Measurements from ENCODE around the gene FMNL2. TPM values are rescaled to one million over a fixed set of nuclear protein-coding genes. Genes with fewer than 3 reads are reported as not detected.
A peak's percentile ranks its signal among the peaks of the same experiment; 100 is the strongest.

FMNL2 gene
- total and polyA plus RNA-seq, 2 experiments from 2014 or later: 4.4 to 18.6 TPM

DNA sequence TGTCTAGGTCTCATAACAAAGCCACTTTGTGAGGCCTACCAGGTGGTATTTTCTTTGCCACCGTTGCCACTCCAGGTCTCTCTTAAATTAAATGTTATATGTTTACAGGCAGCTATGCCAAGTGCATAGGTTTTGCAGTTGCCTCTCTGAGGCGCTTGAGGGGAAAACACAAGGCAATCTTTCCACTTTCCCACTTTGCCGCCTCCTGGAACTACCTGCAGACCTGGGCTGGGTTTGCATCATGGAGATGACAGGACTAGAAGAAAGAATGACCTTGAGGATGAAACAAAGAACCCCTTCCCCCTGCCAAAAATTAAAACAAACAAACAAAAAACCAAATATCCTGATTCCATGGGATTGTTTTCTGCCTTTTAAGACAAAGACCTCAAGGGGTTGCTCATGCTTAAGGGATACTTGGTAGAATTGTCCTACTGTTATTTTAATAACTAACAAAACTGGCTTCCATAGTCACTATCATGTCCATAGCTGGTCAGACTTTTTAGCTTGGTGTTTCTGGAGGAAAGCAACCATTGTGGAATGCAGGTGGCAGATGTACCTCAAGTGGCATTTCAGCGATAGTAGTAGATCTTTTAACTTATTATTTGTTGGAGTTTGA, 222.4 kb downstream of the FMNL2 start:
- H3K9me2 ChIP-seq (ENCODE audit: insufficient read depth): no peaks in the 10 kb centered on the region
- no peak overlapping the region for H3K9ac ChIP-seq
- in situ Hi-C loops (cut with MboI): no loop called here
- no peak for DNase-seq
- H4K20me1 ChIP-seq (ENCODE audit: insufficient read depth): no peaks in the 10 kb centered on the region
- peak overlapping the region; percentile 9 for H3K4me2 ChIP-seq (ENCODE audit: unreplicated experiment)
- 97 to 100% methylated on average over 4 of the region's 4 CpGs for WGBS, 2 experiments (ENCODE audit: low coverage in 1 of 2, low lambda C conversion rate in 2 of 2, missing lambda C conversion rate in 2 of 2)
- no peak overlapping the region for H2AFZ ChIP-seq
- no peak for TF ChIP-seq EZH2 (IDR thresholded peaks at IDR 0.05; ENCODE audit: insufficient read depth, poor library complexity, severe bottlenecking)
- TF ChIP-seq EZH2phosphoT487 (IDR thresholded peaks at IDR 0.05; ENCODE audit: insufficient read depth, low read depth): no peak
- no peaks in the 10 kb centered on the region for H3K27me3 ChIP-seq (replicated peaks; ENCODE audit: insufficient read depth)
- no peak overlapping the region for H3K27ac ChIP-seq
- H3K79me2 ChIP-seq (ENCODE audit: insufficient read depth): no peaks in the 10 kb centered on the region
- H3K4me3 ChIP-seq: no peak overlapping the region
- no peaks in the 10 kb centered on the region for H3K36me3 ChIP-seq (ENCODE audit: low read depth)
- no peaks in the 10 kb centered on the region for H3K9me3 ChIP-seq (ENCODE audit: low read depth)
- H3K4me1 ChIP-seq (ENCODE audit: insufficient read depth): peaks cover 29% of the 10 kb centered on the region
- H3F3A ChIP-seq (ENCODE audit: insufficient read depth): peaks cover 30% of the 10 kb centered on the region; the same call in 1 of the 2 replicates

- H3K9ac ChIP-seq: no peak overlapping the region
- peaks cover 29% of the 10 kb centered on the region for H3K4me1 ChIP-seq (ENCODE audit: insufficient read depth)
- no peak overlapping the region for H3K4me3 ChIP-seq
- WGBS, 2 experiments (ENCODE audit: low coverage in 1 of 2, low lambda C conversion rate in 2 of 2, missing lambda C conversion rate in 2 of 2): 79 to 81% methylated on average over 7 of the region's 7 CpGs
- H3K27me3 ChIP-seq (replicated peaks; ENCODE audit: insufficient read depth): no peaks in the 10 kb centered on the region
- no peaks in the 10 kb centered on the region for H3K79me2 ChIP-seq (ENCODE audit: insufficient read depth)
- H3K27ac ChIP-seq: 0 out of 2 replicates have a peak overlapping the region, but pooled peaks have one; percentile 0
- TF ChIP-seq EZH2 (IDR thresholded peaks at IDR 0.05; ENCODE audit: insufficient read depth, poor library complexity, severe bottlenecking): no peak
- no peak for TF ChIP-seq EZH2phosphoT487 (IDR thresholded peaks at IDR 0.05; ENCODE audit: insufficient read depth, low read depth)
- no peaks in the 10 kb centered on the region for H3K9me3 ChIP-seq (ENCODE audit: low read depth)
- in situ Hi-C loops (cut with MboI): no loop called here
- no peak overlapping the region for H2AFZ ChIP-seq
- peak; percentile 84 for DNase-seq
- H3K9me2 ChIP-seq (ENCODE audit: insufficient read depth): no peaks in the 10 kb centered on the region
- peak overlapping the region; percentile 9 for H3K4me2 ChIP-seq (ENCODE audit: unreplicated experiment)
- peaks cover 30% of the 10 kb centered on the region; the same call in 1 of the 2 replicates for H3F3A ChIP-seq (ENCODE audit: insufficient read depth)
- H3K36me3 ChIP-seq (ENCODE audit: low read depth): no peaks in the 10 kb centered on the region
- H4K20me1 ChIP-seq (ENCODE audit: insufficient read depth): no peaks in the 10 kb centered on the region
Measured at GRCh38 chr2:152558158-152558984, 223.4 kb downstream of the FMNL2 start.

DNA sequence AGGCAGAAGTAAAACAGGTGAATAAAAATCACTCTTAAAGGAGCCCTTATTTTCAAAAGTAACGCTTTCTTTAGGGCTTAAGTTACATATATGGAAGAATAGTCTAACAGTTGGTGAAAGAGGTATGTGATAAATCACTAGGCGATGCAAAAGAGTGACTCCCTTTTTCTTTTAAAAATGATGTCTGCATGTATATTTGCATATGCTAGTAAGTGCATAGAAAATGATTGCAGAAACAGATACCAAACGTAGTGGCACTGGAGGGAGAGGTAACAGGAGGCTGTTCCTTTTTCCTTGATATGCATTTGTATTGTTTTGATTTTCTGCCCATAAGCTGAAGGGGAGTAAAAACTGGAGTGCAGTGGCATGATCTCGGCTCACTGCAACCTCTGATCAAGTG, 224.0 kb downstream of the FMNL2 start:
- H3F3A ChIP-seq (ENCODE audit: insufficient read depth): peaks cover 30% of the 10 kb centered on the region; the same call in 1 of the 2 replicates
- H3K36me3 ChIP-seq (ENCODE audit: low read depth): no peaks in the 10 kb centered on the region
- H3K4me1 ChIP-seq (ENCODE audit: insufficient read depth): peaks cover 29% of the 10 kb centered on the region
- no peaks in the 10 kb centered on the region for H3K9me3 ChIP-seq (ENCODE audit: low read depth)
- no peak overlapping the region for H2AFZ ChIP-seq
- in situ Hi-C loops (cut with MboI): no loop called here
- H3K9me2 ChIP-seq (ENCODE audit: insufficient read depth): no peaks in the 10 kb centered on the region
- H3K27ac ChIP-seq: no peak overlapping the region
- no peaks in the 10 kb centered on the region for H3K79me2 ChIP-seq (ENCODE audit: insufficient read depth)
- H3K27me3 ChIP-seq (replicated peaks; ENCODE audit: insufficient read depth): no peaks in the 10 kb centered on the region
- no peak overlapping the region for H3K4me3 ChIP-seq
- no peak for TF ChIP-seq EZH2 (IDR thresholded peaks at IDR 0.05; ENCODE audit: insufficient read depth, poor library complexity, severe bottlenecking)
- no peak for TF ChIP-seq EZH2phosphoT487 (IDR thresholded peaks at IDR 0.05; ENCODE audit: insufficient read depth, low read depth)
- no peaks in the 10 kb centered on the region for H4K20me1 ChIP-seq (ENCODE audit: insufficient read depth)
- no peak overlapping the region for H3K9ac ChIP-seq
- no peak overlapping the region for H3K4me2 ChIP-seq (ENCODE audit: unreplicated experiment)
- no peak for DNase-seq
- 97 to 98% methylated on average over 4 of the region's 4 CpGs for WGBS, 2 experiments (ENCODE audit: low coverage in 1 of 2, low lambda C conversion rate in 2 of 2, missing lambda C conversion rate in 2 of 2)

- in situ Hi-C loops (cut with MboI): no loop called here
- peak overlapping the region; percentile 16 for H3K4me2 ChIP-seq (ENCODE audit: unreplicated experiment)
- H3K27me3 ChIP-seq (replicated peaks; ENCODE audit: insufficient read depth): no peaks in the 10 kb centered on the region
- H2AFZ ChIP-seq: no peak overlapping the region
- no peak for TF ChIP-seq EZH2 (IDR thresholded peaks at IDR 0.05; ENCODE audit: insufficient read depth, poor library complexity, severe bottlenecking)
- no peak for TF ChIP-seq EZH2phosphoT487 (IDR thresholded peaks at IDR 0.05; ENCODE audit: insufficient read depth, low read depth)
- peak; percentile 68 for DNase-seq
- H3K36me3 ChIP-seq (ENCODE audit: low read depth): no peaks in the 10 kb centered on the region
- no peaks in the 10 kb centered on the region for H3K9me3 ChIP-seq (ENCODE audit: low read depth)
- peaks cover 29% of the 10 kb centered on the region for H3K4me1 ChIP-seq (ENCODE audit: insufficient read depth)
- no peak overlapping the region for H3K4me3 ChIP-seq
- H3K9me2 ChIP-seq (ENCODE audit: insufficient read depth): no peaks in the 10 kb centered on the region
- peaks cover 30% of the 10 kb centered on the region; the same call in 1 of the 2 replicates for H3F3A ChIP-seq (ENCODE audit: insufficient read depth)
- no peaks in the 10 kb centered on the region for H3K79me2 ChIP-seq (ENCODE audit: insufficient read depth)
- H3K9ac ChIP-seq: no peak overlapping the region
- H3K27ac ChIP-seq: no peak overlapping the region
- H4K20me1 ChIP-seq (ENCODE audit: insufficient read depth): no peaks in the 10 kb centered on the region
Measured at GRCh38 chr2:152560166-152560565, 225.2 kb downstream of the FMNL2 start.
